LoVo (cell line): ENCODE measurements around the gene SLC30A4.

Source experiments
- DNase-seq: peaks from one replicate; pipeline ENCODE4 v3.0.0-alpha.2; 2016; ENCODE audit warnings: low spot score

SLC30A4 gene

GRCh38 chr15:45449916-45450867 is 72.4 kb downstream of the SLC30A4 start:
- peak; percentile 90 for DNase-seq

- DNase-seq = no peak
Measured at GRCh38 chr15:45449395-45449794, 73.2 kb downstream of the SLC30A4 start.

- DNase-seq = no peak
Measured at GRCh38 chr15:45448066-45448915, 74.3 kb downstream of the SLC30A4 start.

GRCh38 chr15:45443645-45444044 is 78.9 kb downstream of the SLC30A4 start:
- DNase-seq = no peak

GRCh38 chr15:45442507-45443135 is 79.9 kb downstream of the SLC30A4 start:
- DNase-seq = no peak

- DNase-seq = no peak
Measured at GRCh38 chr15:45441686-45442085, 80.9 kb downstream of the SLC30A4 start.

- no peak for DNase-seq
Measured at GRCh38 chr15:45441036-45441435, 81.5 kb downstream of the SLC30A4 start.

- peak; percentile 87 for DNase-seq
Measured at GRCh38 chr15:45439521-45440260, 82.9 kb downstream of the SLC30A4 start.

GRCh38 chr15:45435124-45435903 is 87.2 kb downstream of the SLC30A4 start:
- no peak for DNase-seq

- no peak for DNase-seq
Measured at GRCh38 chr15:45434078-45434567, 88.4 kb downstream of the SLC30A4 start.

GRCh38 chr15:45431511-45431910 is 91.0 kb downstream of the SLC30A4 start:
- DNase-seq = peak; percentile 72

GRCh38 chr15:45429941-45430792 is 92.4 kb downstream of the SLC30A4 start:
- DNase-seq = peak; percentile 82
